Kidney epithelial cell (primary cell): Measurements from ENCODE around the gene APOL2. TPM values are rescaled to one million over a fixed set of nuclear protein-coding genes. Genes with fewer than 3 reads are reported as not detected.
"Not testable (repeated sequence)": the region's sequence is repeated elsewhere in the genome, so short reads cannot be mapped to it uniquely, and the experiment has no call there.

Source experiments
- DNase-seq: peaks from one replicate; pipeline ENCODE4 v3.0.0-alpha.2; 2010; ENCODE audit warnings: low read depth
- H3K27me3 ChIP-seq: 2 replicates; pipeline ENCODE4 v1.6.0; 2011; ENCODE audit warnings: low read length; ENCODE audit not compliant: control insufficient read depth, insufficient read depth
- H3K36me3 ChIP-seq: 2 replicates; pipeline ENCODE4 v1.5.1; 2011; ENCODE audit warnings: low read length; ENCODE audit not compliant: control insufficient read depth, insufficient read depth
- H3K4me3 ChIP-seq: 2 replicates; pipeline ENCODE4 v1.5.1; 2011; ENCODE audit warnings: low read depth, mild to moderate bottlenecking, control low read depth, low read length
- CTCF ChIP-seq: IDR thresholded peaks from 2 replicates; pipeline ENCODE4 v1.5.1; 2011; ENCODE audit warnings: mild to moderate bottlenecking, moderate library complexity, low read length, control low read depth, inconsistent platforms; ENCODE audit not compliant: insufficient read depth, poor library complexity, severe bottlenecking
- total RNA-seq: library from RNA; depleted of rRNA; stranded (reverse); fragments of >200 nt; gene quantifications from 2 replicates; pipeline ENCODE4 v1.2.3, GENCODE V29; 2015

APOL2 gene
- total RNA-seq, 1 donor from 2014 or later, result 39.9 TPM

- Histone ChIP-seq H3K36me3 (no peaks in the 10 kb centered on the region), H3K4me3 (no peak overlapping the region), H3K27me3 (no peaks in the 10 kb centered on the region)
- no peak for TF ChIP-seq CTCF
- no peak for DNase-seq
Observed at GRCh38 chr22:36234213-36234612, 5.1 kb downstream of the APOL2 start.

- no peak for TF ChIP-seq CTCF
- H3K4me3 ChIP-seq, result no peak overlapping the region
- no peaks in the 10 kb centered on the region for H3K36me3 ChIP-seq
- no peaks in the 10 kb centered on the region for H3K27me3 ChIP-seq
- DNase-seq, result no peak
Observed at GRCh38 chr22:36233796-36234195, 5.5 kb downstream of the APOL2 start.

- no peaks in the 10 kb centered on the region for H3K36me3 ChIP-seq
- no peak for DNase-seq
- TF ChIP-seq CTCF, result no peak
Observed at GRCh38 chr22:36232715-36233401, 6.5 kb downstream of the APOL2 start.

GRCh38 chr22:36231051-36231450 is 8.3 kb downstream of the APOL2 start:
- H3K4me3 ChIP-seq, DNase-seq, H3K36me3 ChIP-seq, H3K27me3 ChIP-seq: not testable (repeated sequence)

More at GRCh38 chr22:36232715-36233401, 6.5 kb downstream of the APOL2 start:
- H3K4me3 ChIP-seq, result no peak overlapping the region
- no peaks in the 10 kb centered on the region for H3K27me3 ChIP-seq

GRCh38 chr22:36229649-36230048 is 9.7 kb downstream of the APOL2 start:
- H3K27me3 ChIP-seq, H3K4me3 ChIP-seq, DNase-seq, H3K36me3 ChIP-seq: not testable (repeated sequence)

- DNase-seq, result no peak
- no peak for TF ChIP-seq CTCF
- H3K4me3 ChIP-seq, result no peak overlapping the region
- H3K27me3 ChIP-seq, result no peaks in the 10 kb centered on the region
- H3K36me3 ChIP-seq, result no peaks in the 10 kb centered on the region
Observed at GRCh38 chr22:36228944-36229343, 10.4 kb downstream of the APOL2 start.

GRCh38 chr22:36228369-36228768 is 11.0 kb downstream of the APOL2 start:
- not testable (repeated sequence) for H3K27me3 ChIP-seq, H3K36me3 ChIP-seq, DNase-seq, H3K4me3 ChIP-seq
